HEK293 (cell line): ENCODE data around the gene IGBP1.

Source experiments
- CTCF ChIA-PET: fragments of 350-600 bp; formaldehyde crosslinking; extraction: SDS; loops from one replicate; lab custom pipeline; 2021; ENCODE audit warnings: antibody characterized with exemption; lab: Yijun Ruan, JAX
- POLR2A ChIA-PET: fragments of 300-600 bp; formaldehyde crosslinking; extraction: SDS; loops from one replicate; lab custom pipeline; 2020; ENCODE audit warnings: antibody characterized with exemption, inconsistent platforms; lab: Yijun Ruan, JAX
- H3K27ac ChIP-seq: fragments of 200-500 bp; sonication (Bioruptor generic); 2 replicates; pipeline ENCODE4 v1.5.1; 2014; ENCODE audit warnings: low read depth, low read length, control low read depth, inconsistent platforms; ENCODE audit errors: extremely low read depth
- H3K36me3 ChIP-seq, 2 experiments: fragments of 200-500 bp in 1 of 2; sonication (Bioruptor generic) in 1 of 2; 1 replicate in 1 of 2; 2 replicates in 1 of 2; pipeline ENCODE4 v1.5.1; 2014 to 2017; ENCODE audit warnings: inconsistent platforms in 2 of 2, low read length in 2 of 2; ENCODE audit not compliant: control insufficient read depth in 2 of 2, insufficient read depth in 1 of 2
- H3K4me1 ChIP-seq: fragments of 200-500 bp; sonication (Bioruptor generic); 2 replicates; pipeline ENCODE4 v1.5.1; 2014; ENCODE audit warnings: mild to moderate bottlenecking, low read length, inconsistent platforms; ENCODE audit not compliant: control insufficient read depth, insufficient read depth
- H3K4me3 ChIP-seq: 2 replicates; pipeline ENCODE4 v1.5.1; 2011; ENCODE audit warnings: low read depth, mild to moderate bottlenecking, control low read depth, low read length, moderate library complexity
- H3K9me3 ChIP-seq: fragments of 200-500 bp; sonication (Bioruptor generic); 2 replicates; pipeline ENCODE4 v1.5.1; 2014; ENCODE audit warnings: low read depth, low read length, inconsistent platforms; ENCODE audit not compliant: control insufficient read depth, insufficient read depth
- OVOL3 ChIP-seq: fragments of 450-650 bp; formaldehyde crosslinking; IDR thresholded peaks from 2 replicates; pipeline ENCODE4 v1.5.1; 2016; ENCODE audit warnings: missing biosample characterization, missing genetic modification characterization
- SP2 ChIP-seq: fragments of 450-650 bp; formaldehyde crosslinking; IDR thresholded peaks from 2 replicates; pipeline ENCODE4 v1.5.1; 2016; ENCODE audit warnings: missing biosample characterization, missing genetic modification characterization
- SP7 ChIP-seq: fragments of 450-650 bp; formaldehyde crosslinking; IDR thresholded peaks from 2 replicates; pipeline ENCODE4 v1.5.1; 2016; ENCODE audit warnings: missing biosample characterization, missing genetic modification characterization
- ZNF132 ChIP-seq: fragments of 450-650 bp; formaldehyde crosslinking; IDR thresholded peaks from 2 replicates; pipeline ENCODE4 v1.5.1; 2017; ENCODE audit warnings: missing biosample characterization, missing genetic modification characterization, borderline replicate concordance
- ZNF202 ChIP-seq: fragments of 450-650 bp; formaldehyde crosslinking; IDR thresholded peaks from 2 replicates; pipeline ENCODE4 v1.5.1; 2016; ENCODE audit warnings: missing biosample characterization, missing genetic modification characterization, borderline replicate concordance
- ZNF280D ChIP-seq: fragments of 450-650 bp; formaldehyde crosslinking; IDR thresholded peaks from 2 replicates; pipeline ENCODE4 v1.5.1; 2016; ENCODE audit warnings: missing biosample characterization, missing genetic modification characterization
- ZNF292 ChIP-seq: fragments of 450-650 bp; formaldehyde crosslinking; IDR thresholded peaks from 2 replicates; pipeline ENCODE4 v1.5.1; 2016; ENCODE audit warnings: low read depth, missing biosample characterization, missing genetic modification characterization, borderline replicate concordance
- ZNF600 ChIP-seq: fragments of 450-650 bp; formaldehyde crosslinking; IDR thresholded peaks from 2 replicates; pipeline ENCODE4 v1.5.1; 2016; ENCODE audit warnings: missing biosample characterization, missing genetic modification characterization
- ZNF658 ChIP-seq: fragments of 450-650 bp; formaldehyde crosslinking; IDR thresholded peaks from 2 replicates; pipeline ENCODE4; 2016; ENCODE audit warnings: missing biosample characterization, missing genetic modification characterization
- ZNF837 ChIP-seq: fragments of 450-650 bp; formaldehyde crosslinking; IDR thresholded peaks from 2 replicates; pipeline ENCODE4 v1.5.1; 2016; ENCODE audit warnings: missing biosample characterization, missing genetic modification characterization

The IGBP1 gene

GRCh38 chrX:70139736-70140135, 6.5 kb downstream of the IGBP1 start:
- Histone ChIP-seq H3K36me3 (peaks cover 22 to 43% of the 10 kb centered on the region in 2 experiments), H3K4me3 (no peak overlapping the region), H3K9me3 (no peaks in the 10 kb centered on the region), H3K4me1 (no peaks in the 10 kb centered on the region; the same call in 1 of the 2 replicates), H3K27ac (no peak overlapping the region)
- TF ChIP-seq ZNF132 (tag by site-specific recombination) (no peak), ZNF658 (tag by site-specific recombination) (no peak), OVOL3 (tag by site-specific recombination) (no peak), ZNF202 (tag by site-specific recombination) (no peak), ZNF837 (tag by site-specific recombination) (no peak), ZNF280D (tag by site-specific recombination) (no peak)
- ChIA-PET POLR2A (interaction anchor here (0.5 kb wide), 1 partner anchor 8 kb away, joined by 4 read pairs; no protein-coding TSS in a partner anchor), CTCF (interaction anchor here (0.6 kb wide), 1 partner anchor 79 kb away, joined by 6 read pairs; no protein-coding TSS in a partner anchor)

- CTCF ChIA-PET: interaction anchor here (0.6 to 0.7 kb wide), 3 partner anchors 21 to 295 kb away, joined by 3 to 4 read pairs (median 3); no protein-coding TSS in a partner anchor
These were observed 8.1 kb downstream of the IGBP1 start for GRCh38 chrX:70141373-70141772.

DNA sequence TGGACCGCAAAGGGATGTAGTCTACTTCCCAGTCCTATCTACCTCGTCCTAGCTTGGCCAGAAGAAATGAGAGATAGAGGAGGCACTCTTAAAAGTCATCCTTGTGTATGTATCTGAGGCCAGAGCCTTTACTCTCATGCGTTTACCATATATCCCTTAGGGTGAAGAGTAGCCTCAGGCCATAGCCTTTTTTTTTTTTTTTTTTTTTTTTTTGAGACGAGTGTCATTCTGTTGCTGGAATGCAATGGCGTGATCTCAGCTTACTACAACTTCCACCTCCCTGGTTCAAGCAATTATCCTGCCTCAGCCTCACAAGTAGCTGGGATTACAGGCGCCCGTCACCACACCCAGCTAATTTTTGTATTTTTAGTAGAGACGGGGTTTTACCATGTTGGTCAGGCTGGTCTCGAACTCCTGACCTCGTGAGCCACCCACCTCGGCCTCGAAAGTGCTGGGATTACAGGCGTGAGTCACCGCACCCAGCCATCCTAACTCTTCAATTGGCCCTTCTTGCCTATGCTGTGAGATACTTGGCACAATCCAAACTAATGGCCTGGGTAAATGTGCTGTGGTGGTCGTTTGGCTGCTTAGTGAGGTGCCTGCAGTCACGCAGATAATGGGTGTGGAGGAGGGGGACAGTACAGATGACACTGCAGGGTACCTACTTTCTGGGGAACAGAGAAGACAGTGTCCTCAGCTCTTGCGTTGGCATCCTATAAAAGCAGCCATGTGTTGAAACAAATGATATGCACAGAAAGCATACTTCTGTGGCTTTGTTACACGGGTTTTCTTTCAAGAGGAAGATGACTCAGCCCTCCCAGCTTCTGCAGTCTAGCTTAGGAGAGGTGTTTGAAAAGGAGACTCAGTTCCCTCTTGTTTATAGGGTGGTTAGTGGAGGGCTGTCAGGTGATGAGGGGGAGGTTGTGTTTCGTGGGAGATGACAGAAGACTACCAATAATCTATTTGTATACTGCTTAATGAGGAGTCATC, 33.6 kb downstream of the IGBP1 start:
- H3K4me3 ChIP-seq: no peak overlapping the region
- CTCF ChIA-PET: no interaction called here
- TF ChIP-seq ZNF600 (peak; percentile 52; the same call in 1 of the 2 replicates), SP2 (tag by site-specific recombination) (no peak)
- TF ChIP-seq, all 188 proteins: peak for 1
- Histone ChIP-seq H3K9me3 (no peaks in the 10 kb centered on the region), H3K4me1 (no peaks in the 10 kb centered on the region), H3K36me3 (peaks cover 9 to 19% of the 10 kb centered on the region in 2 experiments), H3K27ac (no peak overlapping the region)
- POLR2A ChIA-PET: interaction anchor here (1.2 to 3.5 kb wide), 2 partner anchors 33 to 123 kb away, joined by 3 to 18 read pairs; partner anchors contain the start of genes IGBP1, KIF4A and PDZD11

More at GRCh38 chrX:70141373-70141772, 8.1 kb downstream of the IGBP1 start:
- POLR2A ChIA-PET: interaction anchor here (0.9 kb wide), 1 partner anchor 8 kb away, joined by 3 read pairs; the partner anchor contains the start of gene IGBP1
- Histone ChIP-seq H3K4me1 (no peaks in the 10 kb centered on the region), H3K36me3 (peaks cover 18 to 36% of the 10 kb centered on the region in 2 experiments), H3K4me3 (no peak overlapping the region), H3K9me3 (no peaks in the 10 kb centered on the region), H3K27ac (no peak overlapping the region)
- TF ChIP-seq SP7 (tag by site-specific recombination): peak; percentile 65
- no peak for TF ChIP-seq ZNF292 (tag by site-specific recombination)
